GM12878 (cell line): ENCODE results near the gene DMBX1. TPM values are rescaled to one million over a fixed set of nuclear protein-coding genes. Genes with fewer than 3 reads are reported as not detected.
A peak's percentile ranks its signal among the peaks of the same experiment; 100 is the strongest.

Source experiments
- ATAC-seq: fragments of 200-7000 bp; cut with Tn5 transposase; 3 replicates; pipeline ENCODE4 v1.9.1; 2020; ENCODE audit warnings: mild to moderate bottlenecking, moderate library complexity
- BruUV-seq: library from RNA; stranded (reverse); fragments of 400-500 nt; replicated peaks from 2 replicates; lab custom pipeline; 2021; lab: Mats Ljungman, UMichigan
- CTCF ChIA-PET: fragments of 300-600 bp; sonication (Branson Sonifier 250); formaldehyde crosslinking; extraction: SDS; loops from one replicate; lab custom pipeline; 2021; ENCODE audit warnings: inconsistent platforms; lab: Yijun Ruan, JAX
- POLR2A ChIA-PET: fragments of 350-600 bp; formaldehyde crosslinking; extraction: SDS; loops from one replicate; lab custom pipeline; 2021; ENCODE audit warnings: inconsistent platforms; lab: Charles Lee
- RAD21 ChIA-PET: fragments of 300-600 bp; sonication (Branson Sonifier 250); formaldehyde crosslinking; loops from one replicate; lab custom pipeline; 2023; ENCODE audit warnings: antibody characterized with exemption; ENCODE audit not compliant: unreplicated experiment; lab: Charles Lee
- SMC1A ChIA-PET: fragments of 300-600 bp; sonication (Branson Sonifier 250); formaldehyde crosslinking; loops from one replicate; lab custom pipeline; 2023; ENCODE audit not compliant: unreplicated experiment, uncharacterized antibody; lab: Charles Lee
- DNase-seq: peaks from one replicate; pipeline ENCODE4 v3.0.0-alpha.2; 2011; ENCODE audit warnings: low read depth, low spot score
- FAIRE-seq: peaks from 3 replicates; lab custom pipeline; 2011; peaks lifted over from hg19 to GRCh38; lab: Jason Lieb, UNC
- H2AFZ ChIP-seq: 2 replicates; pipeline ENCODE4 v1.6.0; 2011; ENCODE audit warnings: low read depth, low read length, control low read depth; ENCODE audit not compliant: control insufficient read depth
- H3K27ac ChIP-seq: 2 replicates; pipeline ENCODE4 v1.5.1; 2011; ENCODE audit warnings: control low read depth; ENCODE audit not compliant: control insufficient read depth, insufficient read depth
- H3K27me3 ChIP-seq, 2 experiments: replicated peaks in 1 of 2; 2 replicates each; pipeline versions ENCODE4 v1.6.0 to v1.6.1; 2011; ENCODE audit warnings: low read length in 1 of 2; ENCODE audit not compliant: control insufficient read depth in 2 of 2, insufficient read depth in 2 of 2
- H3K36me3 ChIP-seq, 2 experiments: 2 replicates each; pipeline ENCODE4 v1.5.1; 2011; ENCODE audit warnings: low read length in 1 of 2; ENCODE audit not compliant: control insufficient read depth in 2 of 2, insufficient read depth in 2 of 2
- H3K4me1 ChIP-seq: 2 replicates; pipeline ENCODE4 v1.6.1; 2011; ENCODE audit warnings: mild to moderate bottlenecking, low read length, moderate library complexity, mixed read lengths; ENCODE audit not compliant: control insufficient read depth, insufficient read depth
- H3K4me2 ChIP-seq: 2 replicates; pipeline ENCODE4 v1.6.0; 2011; ENCODE audit warnings: control low read depth; ENCODE audit not compliant: control insufficient read depth, insufficient read depth
- H3K4me3 ChIP-seq: fragments of 200-600 bp; sonication (generic); 2 replicates; pipeline ENCODE4 v1.5.1; 2016
- H3K79me2 ChIP-seq: 2 replicates; pipeline ENCODE4 v1.6.0; 2011; ENCODE audit warnings: low read length; ENCODE audit not compliant: control insufficient read depth, insufficient read depth
- H3K9ac ChIP-seq: 2 replicates; pipeline ENCODE4 v1.8.0; 2011; ENCODE audit warnings: low read length, control low read depth, mixed read lengths; ENCODE audit not compliant: control insufficient read depth, insufficient read depth
- H3K9me3 ChIP-seq: replicated peaks from 3 replicates; pipeline ENCODE4 v1.5.1; 2011; ENCODE audit warnings: mild to moderate bottlenecking, low read length; ENCODE audit not compliant: control insufficient read depth, insufficient read depth
- H4K20me1 ChIP-seq: 2 replicates; pipeline ENCODE4 v1.6.0; 2011; ENCODE audit not compliant: control insufficient read depth, insufficient read depth
- ATF7 ChIP-seq: fragments of 450-650 bp; IDR thresholded peaks from 2 replicates; pipeline ENCODE4 v1.6.1; 2016; ENCODE audit warnings: low read depth, mild to moderate bottlenecking
- BCL3 ChIP-seq: IDR thresholded peaks from 2 replicates; pipeline ENCODE4 v1.6.1; 2011; ENCODE audit warnings: borderline replicate concordance, low read depth, mild to moderate bottlenecking, moderate library complexity, low read length; ENCODE audit not compliant: insufficient read depth, poor library complexity, severe bottlenecking
- CEBPB ChIP-seq, 2 experiments: fragments of 150-350 bp in 1 of 2; IDR thresholded peaks; 2 replicates each; pipeline ENCODE4 v1.6.1; 2012 to 2014; ENCODE audit warnings: low read depth in 2 of 2, low read length in 2 of 2, borderline replicate concordance in 1 of 2, inconsistent platforms in 1 of 2
- CREB1 ChIP-seq: IDR thresholded peaks from 2 replicates; pipeline ENCODE4 v1.6.1; 2012; ENCODE audit warnings: low read depth, mild to moderate bottlenecking, inconsistent platforms
- EED ChIP-seq: sonication (generic); IDR thresholded peaks from 2 replicates; pipeline ENCODE4 v1.6.1; 2016; ENCODE audit warnings: antibody characterized with exemption, low read depth
- FOXK2 ChIP-seq: fragments of 450-650 bp; IDR thresholded peaks from 2 replicates; pipeline ENCODE4 v1.6.1; 2017; ENCODE audit warnings: mild to moderate bottlenecking, moderate library complexity
- HCFC1 ChIP-seq: fragments of 150-350 bp; IDR thresholded peaks from 2 replicates; pipeline ENCODE4 v1.6.1; 2014; ENCODE audit warnings: low read length
- JUND ChIP-seq: IDR thresholded peaks from 2 replicates; pipeline ENCODE4 v1.6.1; 2012; ENCODE audit warnings: low read depth, mild to moderate bottlenecking, low read length, improper control_type of control experiment, moderate library complexity
- KAT2A ChIP-seq: conservative IDR thresholded peaks from 2 replicates; pipeline ENCODE4 v1.6.1; 2011; ENCODE audit warnings: low read depth, low read length; ENCODE audit not compliant: control insufficient read depth
- KLF5 ChIP-seq: fragments of 450-650 bp; IDR thresholded peaks from 2 replicates; pipeline ENCODE4 v1.6.1; 2014; ENCODE audit warnings: mild to moderate bottlenecking; ENCODE audit not compliant: partially characterized antibody
- MTA3 ChIP-seq: IDR thresholded peaks from 2 replicates; pipeline ENCODE4 v1.6.1; 2012; ENCODE audit warnings: low read length, inconsistent platforms, borderline replicate concordance
- NR2C1 ChIP-seq: fragments of 450-650 bp; IDR thresholded peaks from 2 replicates; pipeline ENCODE4 v1.6.1; 2017; ENCODE audit warnings: antibody characterized with exemption, mild to moderate bottlenecking, moderate library complexity
- RAD21 ChIP-seq: IDR thresholded peaks from 2 replicates; pipeline ENCODE4 v1.6.1; 2011; ENCODE audit warnings: mild to moderate bottlenecking, low read depth, low read length, moderate library complexity; ENCODE audit not compliant: insufficient read depth
- RELA ChIP-seq: fragments of 450-650 bp; IDR thresholded peaks from 2 replicates; pipeline ENCODE4 v1.8.0; 2014; ENCODE audit warnings: borderline replicate concordance; ENCODE audit not compliant: partially characterized antibody
- SMC3 ChIP-seq: IDR thresholded peaks from 2 replicates; pipeline ENCODE4 v1.6.1; 2011; ENCODE audit warnings: low read length, improper control_type of control experiment, borderline replicate concordance
- SPI1 ChIP-seq: IDR thresholded peaks from 2 replicates; pipeline ENCODE4 v1.6.1; 2011; ENCODE audit warnings: low read depth, mild to moderate bottlenecking, low read length, moderate library complexity, borderline replicate concordance; ENCODE audit not compliant: insufficient read depth
- SREBF1 ChIP-seq: IDR thresholded peaks from 2 replicates; pipeline ENCODE4 v1.6.1; 2012; ENCODE audit warnings: mild to moderate bottlenecking, low read length
- SUPT20H ChIP-seq: IDR thresholded peaks from 2 replicates; pipeline ENCODE4 v1.6.1; 2011; ENCODE audit warnings: low read depth, mild to moderate bottlenecking, low read length, moderate library complexity, borderline replicate concordance; ENCODE audit not compliant: control insufficient read depth
- TCF3 ChIP-seq: IDR thresholded peaks from 2 replicates; pipeline ENCODE4 v1.6.1; 2012; ENCODE audit warnings: low read depth, mild to moderate bottlenecking, low read length, borderline replicate concordance; ENCODE audit not compliant: insufficient read depth
- YY1 ChIP-seq: IDR thresholded peaks from 2 replicates; pipeline ENCODE4 v1.6.1; 2011; ENCODE audit warnings: low read depth, mild to moderate bottlenecking, low read length
- ZNF207 ChIP-seq: fragments of 450-650 bp; IDR thresholded peaks from 2 replicates; pipeline ENCODE4 v1.6.1; 2014; ENCODE audit warnings: antibody characterized with exemption, mild to moderate bottlenecking, borderline replicate concordance
- ZNF217 ChIP-seq: fragments of 450-650 bp; IDR thresholded peaks from 2 replicates; pipeline ENCODE4 v1.6.1; 2017; ENCODE audit warnings: antibody characterized with exemption, mild to moderate bottlenecking
- ZNF274 ChIP-seq: IDR thresholded peaks from one replicate; pipeline ENCODE4 v1.8.0; 2011; ENCODE audit not compliant: insufficient read length, insufficient read depth
- ZNF384 ChIP-seq: IDR thresholded peaks from 2 replicates; pipeline ENCODE4 v1.6.1; 2012; ENCODE audit warnings: low read depth, mild to moderate bottlenecking, low read length, improper control_type of control experiment, borderline replicate concordance
- ZZZ3 ChIP-seq: IDR thresholded peaks from 2 replicates; pipeline ENCODE4 v1.6.1; 2011; ENCODE audit warnings: low read depth; ENCODE audit not compliant: control insufficient read depth, insufficient read length
- WGBS: methylation state at CpG from one replicate; pipeline ENCODE4 v1.1.6; 2016; ENCODE audit warnings: low lambda C conversion rate; ENCODE audit not compliant: insufficient replicate concordance, insufficient coverage; ENCODE audit errors: missing lambda C conversion rate; 5-methylcytosine and 5-hydroxymethylcytosine counted together
- in situ Hi-C: fragments of 300-500 bp; cut with MboI; formaldehyde crosslinking; loops from 9 replicates; pipeline ENCODE4 v1.14.3; 2018; ENCODE audit warnings: mixed read lengths
- intact Hi-C: fragments of 100-400 bp; cut with micrococcal nuclease; formaldehyde crosslinking; loops from one replicate; pipeline ENCODE4 v1.14.2; 2022; ENCODE audit not compliant: unreplicated experiment
- polyA plus RNA-seq, 11 experiments: library from polyadenylated mRNA; depleted of rRNA in 4 of 11; unstranded in 6 of 11; stranded (reverse) in 5 of 11; fragments of >200 nt; fragmentation: Nextera tagmentation in 4 of 11; fragmentation: Illumina TruSeq in 1 of 11; extraction: Ambion mirVana in 4 of 11; extraction: Trizol in 1 of 11; gene quantifications; 1 replicate in 1 of 11; 2 replicates in 10 of 11; pipeline versions ENCODE4 v1.2.1 to v1.2.3, GENCODE V29; 2011 to 2016; ENCODE audit warnings: inconsistent platforms in 2 of 11, missing spikeins in 2 of 11, low read depth in 1 of 11
- total RNA-seq, 4 experiments: library from RNA; depleted of rRNA in 3 of 4; stranded (reverse); fragments of >200 nt in 3 of 4; fragmentation: Illumina TruSeq in 1 of 4; extraction: Trizol in 1 of 4; gene quantifications; 2 replicates each; pipeline versions ENCODE4 v1.2.1 to v1.2.3, GENCODE V29; 2013 to 2021

The DMBX1 gene
- total and polyA plus RNA-seq, 10 of the 15 experiments (the other 5 are each of a cell fraction or from before 2014, with no cell fraction given) = 0.03 TPM; not detected in 9

DNA sequence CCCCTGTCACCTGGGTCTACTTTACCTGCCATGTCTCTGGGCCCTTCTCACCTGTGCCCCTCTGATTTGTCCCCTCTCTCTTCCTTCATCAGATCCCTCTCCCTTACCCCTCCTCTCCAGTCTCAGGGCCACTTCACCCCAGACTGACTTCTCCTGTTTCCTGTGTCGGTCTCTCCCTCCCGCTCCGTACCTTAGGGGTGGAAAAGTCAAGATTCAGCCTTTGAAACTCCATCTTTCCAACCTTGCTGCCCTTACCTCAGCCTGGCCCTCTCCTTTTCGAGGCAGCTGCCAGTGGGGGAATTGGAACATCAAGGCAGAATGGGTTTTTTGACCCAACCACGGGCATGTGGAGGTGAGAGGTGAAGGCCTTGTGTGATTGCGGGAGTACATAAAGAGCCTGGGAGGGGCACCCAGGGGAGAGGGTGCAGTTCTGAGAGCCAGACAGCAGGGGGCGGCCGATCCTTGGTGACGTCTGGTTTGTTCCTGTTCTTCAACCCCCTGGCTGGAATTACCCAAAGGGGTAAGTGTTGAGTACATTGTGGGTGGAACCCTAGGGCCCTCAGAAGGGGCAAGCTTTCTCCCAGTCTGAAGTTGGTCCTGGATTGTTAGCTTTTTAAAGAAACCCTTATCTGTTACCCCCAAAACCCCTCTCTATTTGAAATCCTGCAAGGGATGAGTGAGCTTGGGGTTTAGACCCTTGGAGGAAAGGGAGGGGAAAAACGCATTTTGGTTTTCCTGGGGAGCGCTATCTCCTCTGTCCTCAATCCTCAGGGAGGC, 12.3 kb upstream of the DMBX1 start:
- no peaks in the 10 kb centered on the region for H4K20me1 ChIP-seq
- no peaks in the 10 kb centered on the region for H3K4me1 ChIP-seq
- no peaks in the 10 kb centered on the region for H3K79me2 ChIP-seq
- ATAC-seq (peak; percentile 95), FAIRE-seq (no peak), DNase-seq (peak; percentile 17)
- ChIA-PET CTCF (interaction anchor here (0.6 to 7.8 kb wide), 12 partner anchors 10 to 249 kb away, joined by 3 to 93 read pairs (median 4); no protein-coding TSS in a partner anchor), SMC1A (interaction anchor here (0.7 to 2.2 kb wide), 5 partner anchors 44 to 58 kb away, joined by 4 to 8 read pairs (median 4); a partner anchor contains a TSS), RAD21 (interaction anchor here (2.9 kb wide), 1 partner anchor 50 kb away, joined by 29 read pairs; no protein-coding TSS in a partner anchor), POLR2A (no interaction called here)
- intact Hi-C loops (loop anchor here (1.0 to 2.0 kb wide), 2 partner anchors 51 to 247 kb away; no protein-coding TSS in a partner anchor), in situ Hi-C loops (loop anchor here (5.0 kb wide), 1 partner anchor 50 kb away; no protein-coding TSS in a partner anchor)
- no peak overlapping the region for H3K4me2 ChIP-seq
- H2AFZ ChIP-seq = no peak overlapping the region
- no peaks in the 10 kb centered on the region for H3K9me3 ChIP-seq
- WGBS = 27% methylated on average over 11 of the region's 11 CpGs
- H3K9ac ChIP-seq = no peak overlapping the region
- no peaks in the 10 kb centered on the region for H3K36me3 ChIP-seq
- peaks cover 0 to 5% of the 10 kb centered on the region in 2 experiments; a peak in 1 of 4 replicates for H3K27me3 ChIP-seq
- no peak overlapping the region for H3K27ac ChIP-seq
- H3K4me3 ChIP-seq = no peak overlapping the region
- no TSS peak for BruUV-seq
- TF ChIP-seq SREBF1 (no peak), HCFC1 (no peak), JUND (no peak), ZNF207 (no peak), FOXK2 (no peak), SMC3 (peak; percentile 88), RAD21 (peak; percentile 78), NR2C1 (no peak), KAT2A (no peak), YY1 (0 out of 2 replicates have a peak, but pooled peaks have one; percentile 20), TCF3 (no peak), SUPT20H (no peak), CEBPB (IDR thresholded peaks at IDR 0.05; ENCODE audit: borderline replicate concordance in 1 of 2, low read depth in 2 of 2, low read length in 2 of 2) (no peak), MTA3 (no peak), ZNF217 (no peak), ATF7 (no peak; the same call in 1 of the 2 replicates), ZNF384 (no peak), CREB1 (peak; percentile 78), ZZZ3 (no peak), RELA (no peak), ZNF274 (no peak), KLF5 (no peak), SPI1 (no peak), BCL3 (no peak), EED (no peak)
